SH-SY5Y (cell line): Measurements from ENCODE around the gene CHST13.

ENCODE experiments used
- GATA2 ChIP-seq: IDR thresholded peaks from 2 replicates; pipeline ENCODE4 v1.6.1; 2011; ENCODE audit warnings: mild to moderate bottlenecking, low read depth, low read length
- GATA3 ChIP-seq: IDR thresholded peaks from 2 replicates; pipeline ENCODE4 v1.6.1; 2011; ENCODE audit warnings: low read depth, mild to moderate bottlenecking, low read length, moderate library complexity

Gene CHST13

GRCh38 chr3:126521122-126521891, 2.6 kb upstream of the CHST13 start:
- TF ChIP-seq GATA3 (no peak), GATA2 (no peak)

- TF ChIP-seq GATA3 (no peak), GATA2 (no peak)
These were observed 1.6 kb upstream of the CHST13 start for GRCh38 chr3:126522363-126522788.

- no peak for TF ChIP-seq GATA2
- TF ChIP-seq GATA3, result no peak
These were observed 554 bp downstream of the CHST13 start for GRCh38 chr3:126524429-126524988.

- TF ChIP-seq GATA2 (no peak), GATA3 (no peak)
These were observed 1.3 kb downstream of the CHST13 start for GRCh38 chr3:126525091-126525852.

GRCh38 chr3:126525853-126526667, 2.1 kb downstream of the CHST13 start:
- TF ChIP-seq GATA2 (no peak), GATA3 (no peak)

- TF ChIP-seq GATA2, result no peak
- no peak for TF ChIP-seq GATA3
These were observed 2.7 kb downstream of the CHST13 start for GRCh38 chr3:126526668-126527005.

GRCh38 chr3:126527006-126527405, 3.1 kb downstream of the CHST13 start:
- no peak for TF ChIP-seq GATA3
- no peak for TF ChIP-seq GATA2

- TF ChIP-seq GATA2, result no peak
- no peak for TF ChIP-seq GATA3
These were observed 3.7 kb downstream of the CHST13 start for GRCh38 chr3:126527455-126528211.

GRCh38 chr3:126528419-126528799, 4.5 kb downstream of the CHST13 start:
- no peak for TF ChIP-seq GATA3
- no peak for TF ChIP-seq GATA2

GRCh38 chr3:126528800-126529541, 5.0 kb downstream of the CHST13 start:
- TF ChIP-seq GATA3 (no peak), GATA2 (no peak)

- TF ChIP-seq GATA3, result no peak
- no peak for TF ChIP-seq GATA2
These were observed 5.7 kb downstream of the CHST13 start for GRCh38 chr3:126529585-126530170.
